Ovary (tissue), 3 donors: Measurements from ENCODE around the gene RNU6-9.

ENCODE experiments used
- POLR2A ChIP-seq: fragments of 450-650 bp; IDR thresholded peaks from one replicate; pipeline ENCODE4 v1.6.1; 2017; ENCODE audit warnings: antibody characterized with exemption, mild to moderate bottlenecking, moderate library complexity
- TF ChIP-seq, protein P1 (sequence below), 3 donors: fragments of 450-650 bp in 2 of 3; fragments of 200-600 bp in 1 of 3; IDR thresholded peaks; one replicate each; pipeline versions ENCODE4 v1.5.1 to v1.8.0; 2016 to 2022; ENCODE audit warnings: antibody characterized with exemption in 3 of 3, mild to moderate bottlenecking in 1 of 3
- donor health status: DM: no; HTN: no; CAD: no.

DNA sequence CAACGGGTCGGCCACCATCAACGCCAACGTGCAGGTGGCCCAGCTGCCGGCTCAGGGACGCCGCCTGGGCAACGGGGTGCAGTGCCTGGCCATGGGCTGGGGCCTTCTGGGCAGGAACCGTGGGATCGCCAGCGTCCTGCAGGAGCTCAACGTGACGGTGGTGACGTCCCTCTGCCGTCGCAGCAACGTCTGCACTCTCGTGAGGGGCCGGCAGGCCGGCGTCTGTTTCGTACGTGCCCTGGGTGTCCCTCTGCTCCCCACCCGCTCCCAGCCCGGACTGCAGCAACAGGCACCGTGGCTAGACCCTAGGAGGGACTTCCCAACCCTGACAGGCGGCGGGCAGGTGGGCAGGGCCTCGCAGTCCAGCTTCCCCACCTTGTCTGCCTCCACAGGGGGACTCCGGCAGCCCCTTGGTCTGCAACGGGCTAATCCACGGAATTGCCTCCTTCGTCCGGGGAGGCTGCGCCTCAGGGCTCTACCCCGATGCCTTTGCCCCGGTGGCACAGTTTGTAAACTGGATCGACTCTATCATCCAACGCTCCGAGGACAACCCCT lies 37.6 kb upstream of the RNU6-9 start:
- TF ChIP-seq, protein P1, sequence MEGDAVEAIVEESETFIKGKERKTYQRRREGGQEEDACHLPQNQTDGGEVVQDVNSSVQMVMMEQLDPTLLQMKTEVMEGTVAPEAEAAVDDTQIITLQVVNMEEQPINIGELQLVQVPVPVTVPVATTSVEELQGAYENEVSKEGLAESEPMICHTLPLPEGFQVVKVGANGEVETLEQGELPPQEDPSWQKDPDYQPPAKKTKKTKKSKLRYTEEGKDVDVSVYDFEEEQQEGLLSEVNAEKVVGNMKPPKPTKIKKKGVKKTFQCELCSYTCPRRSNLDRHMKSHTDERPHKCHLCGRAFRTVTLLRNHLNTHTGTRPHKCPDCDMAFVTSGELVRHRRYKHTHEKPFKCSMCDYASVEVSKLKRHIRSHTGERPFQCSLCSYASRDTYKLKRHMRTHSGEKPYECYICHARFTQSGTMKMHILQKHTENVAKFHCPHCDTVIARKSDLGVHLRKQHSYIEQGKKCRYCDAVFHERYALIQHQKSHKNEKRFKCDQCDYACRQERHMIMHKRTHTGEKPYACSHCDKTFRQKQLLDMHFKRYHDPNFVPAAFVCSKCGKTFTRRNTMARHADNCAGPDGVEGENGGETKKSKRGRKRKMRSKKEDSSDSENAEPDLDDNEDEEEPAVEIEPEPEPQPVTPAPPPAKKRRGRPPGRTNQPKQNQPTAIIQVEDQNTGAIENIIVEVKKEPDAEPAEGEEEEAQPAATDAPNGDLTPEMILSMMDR (IDR thresholded peaks at IDR 0.05), result no peak
- TF ChIP-seq POLR2A, result no peak
